A549 (cell line): Measurements from ENCODE around the gene DTD1. TPM values are rescaled to one million over a fixed set of nuclear protein-coding genes. Genes with fewer than 3 reads are reported as not detected.

Experiments used
- ATAC-seq, 2 experiments: fragments of 200-7000 bp in 1 of 2; fragments of >200 bp in 1 of 2; cut with Nextera tagmentation in 1 of 2; cut with Tn5 transposase in 1 of 2; 3 replicates each; pipeline versions ENCODE4 v1.8.0 to v1.9.1; 2018 to 2020; ENCODE audit warnings: mild to moderate bottlenecking in 1 of 2, moderate library complexity in 1 of 2
- CTCF ChIA-PET: fragments of 300-600 bp; sonication (Branson Sonifier 250); formaldehyde crosslinking; extraction: SDS; loops from one replicate; lab custom pipeline; 2021; ENCODE audit warnings: antibody characterized with exemption, inconsistent platforms; lab: Yijun Ruan, JAX
- POLR2A ChIA-PET: fragments of 350-600 bp; formaldehyde crosslinking; extraction: SDS; loops from one replicate; lab custom pipeline; 2021; ENCODE audit warnings: antibody characterized with exemption, inconsistent platforms; lab: Yijun Ruan, JAX
- DNase-seq, 2 experiments: peaks; one replicate each; pipeline versions ENCODE4 v3.0.0 to v3.0.0-alpha.2; 2011 to 2016; ENCODE audit warnings: low read depth in 1 of 2, low spot score in 1 of 2
- FAIRE-seq: peaks from 2 replicates; lab custom pipeline; 2011; peaks lifted over from hg19 to GRCh38; lab: Jason Lieb, UNC
- H3K27ac ChIP-seq, 2 experiments: fragments of >200 bp; sonication (Bioruptor Twin); formaldehyde crosslinking; 3 replicates each; pipeline ENCODE4 v1.5.1; 2016 to 2017
- H3K4me1 ChIP-seq: fragments of >200 bp; sonication (Bioruptor Twin); formaldehyde crosslinking; 3 replicates; pipeline ENCODE4 v1.6.1; 2016
- H3K4me2 ChIP-seq: fragments of >200 bp; sonication (Bioruptor Twin); formaldehyde crosslinking; 3 replicates; pipeline ENCODE4 v1.6.1; 2016
- H3K4me3 ChIP-seq: fragments of >200 bp; sonication (Bioruptor Twin); formaldehyde crosslinking; 3 replicates; pipeline ENCODE4 v1.5.1; 2016
- H3K9me3 ChIP-seq: fragments of >200 bp; sonication (Bioruptor Twin); formaldehyde crosslinking; 3 replicates; pipeline ENCODE4 v1.6.1; 2016
- BHLHE40 ChIP-seq: IDR thresholded peaks from 2 replicates; pipeline ENCODE4 v1.6.1; 2012; ENCODE audit warnings: low read depth, low read length, inconsistent platforms
- CBX2 ChIP-seq: fragments of 200-600 bp; sonication (generic); IDR thresholded peaks from 2 replicates; pipeline ENCODE4 v1.6.1; 2016; ENCODE audit warnings: low read depth, mild to moderate bottlenecking, borderline replicate concordance
- CBX8 ChIP-seq: fragments of 200-600 bp; sonication (generic); IDR thresholded peaks from 2 replicates; pipeline ENCODE4 v1.6.1; 2016
- EHF ChIP-seq: fragments of 250-450 bp; sonication (Bioruptor Pico); IDR thresholded peaks from 2 replicates; pipeline ENCODE4 v1.5.0; 2020; ENCODE audit warnings: mild to moderate bottlenecking
- FOSB ChIP-seq: fragments of 250-450 bp; sonication (Bioruptor Pico); IDR thresholded peaks from 2 replicates; pipeline ENCODE4 v1.5.0; 2020; ENCODE audit warnings: mild to moderate bottlenecking, moderate library complexity
- GATA3 ChIP-seq: IDR thresholded peaks from 2 replicates; pipeline ENCODE4 v1.6.1; 2012; ENCODE audit warnings: borderline replicate concordance
- HOXB13 ChIP-seq: fragments of 250-450 bp; sonication (Bioruptor Pico); IDR thresholded peaks from 2 replicates; pipeline ENCODE4 v1.5.0; 2020; ENCODE audit warnings: low read depth, mild to moderate bottlenecking, moderate library complexity
- JUN ChIP-seq, 2 experiments: fragments of >200 bp; sonication (Bioruptor Twin); formaldehyde crosslinking; IDR thresholded peaks; 2 replicates in 1 of 2; 3 replicates in 1 of 2; pipeline ENCODE4 v1.6.1; 2016 to 2017
- JUNB ChIP-seq: fragments of >200 bp; sonication (Bioruptor Twin); formaldehyde crosslinking; IDR thresholded peaks from 2 replicates; pipeline ENCODE4 v1.6.1; 2016
- KDM1A ChIP-seq: fragments of 200-600 bp; sonication (generic); IDR thresholded peaks from 2 replicates; pipeline ENCODE4 v1.6.1; 2016; ENCODE audit warnings: low read depth, mild to moderate bottlenecking
- MYC ChIP-seq: IDR thresholded peaks from 2 replicates; pipeline ENCODE4 v1.6.1; 2012; ENCODE audit warnings: mild to moderate bottlenecking, inconsistent platforms, low read length, improper control_type of control experiment, borderline replicate concordance
- PHF8 ChIP-seq: fragments of 200-600 bp; sonication (generic); IDR thresholded peaks from 2 replicates; pipeline ENCODE4 v1.6.1; 2016; ENCODE audit warnings: low read depth, mild to moderate bottlenecking, antibody characterized with exemption, moderate library complexity, borderline replicate concordance
- POLR2A ChIP-seq: IDR thresholded peaks from 2 replicates; pipeline ENCODE4 v1.6.1; 2012; ENCODE audit warnings: mild to moderate bottlenecking, low read length
- POLR2AphosphoS2 ChIP-seq: conservative IDR thresholded peaks from 2 replicates; pipeline ENCODE4 v1.6.1; 2012; ENCODE audit warnings: low read length, improper control_type of control experiment, inconsistent platforms
- RARB ChIP-seq: fragments of 250-450 bp; sonication (Bioruptor Pico); IDR thresholded peaks from 2 replicates; pipeline ENCODE4 v1.8.0; 2021; ENCODE audit warnings: mild to moderate bottlenecking, moderate library complexity
- RFX5 ChIP-seq: fragments of 450-650 bp; IDR thresholded peaks from 2 replicates; pipeline ENCODE4 v1.7.1; 2014; ENCODE audit warnings: antibody characterized with exemption, mild to moderate bottlenecking, moderate library complexity
- ZFP36 ChIP-seq: fragments of 450-650 bp; IDR thresholded peaks from 2 replicates; pipeline ENCODE4 v1.6.1; 2014; ENCODE audit warnings: borderline replicate concordance; ENCODE audit not compliant: partially characterized antibody
- ZSCAN20 ChIP-seq: fragments of 250-450 bp; sonication (Bioruptor Pico); IDR thresholded peaks from 2 replicates; pipeline ENCODE4 v1.8.0; 2022; ENCODE audit warnings: mild to moderate bottlenecking, moderate library complexity
- WGBS: methylation state at CpG from one replicate; pipeline ENCODE4 v1.1.6; 2017; ENCODE audit errors: missing lambda C conversion rate; 5-methylcytosine and 5-hydroxymethylcytosine counted together
- polyA plus RNA-seq, 4 experiments: library from polyadenylated mRNA; depleted of rRNA in 3 of 4; stranded (reverse); fragments of >200 nt; fragmentation: RNase III in 1 of 4; extraction: RNeasy Plus Mini Kit Qiagen cat#74134 plus additional on column Dnase treatment in 1 of 4; gene quantifications; 2 replicates in 3 of 4; 3 replicates in 1 of 4; pipeline ENCODE4 v1.2.3, GENCODE V29; 2011 to 2017
- TF ChIP-seq, protein P1 (sequence below): IDR thresholded peaks from 2 replicates; pipeline ENCODE4 v1.6.1; 2012
- TF ChIP-seq, protein P2 (sequence below): fragments of 150-350 bp; IDR thresholded peaks from 2 replicates; pipeline ENCODE4 v1.6.1; 2014; ENCODE audit warnings: low read depth, mild to moderate bottlenecking, low read length
- TF ChIP-seq, protein P3 (sequence below): fragments of 200-600 bp; sonication (generic); IDR thresholded peaks from 2 replicates; pipeline ENCODE4 v1.6.1; 2016; ENCODE audit warnings: antibody characterized with exemption, mild to moderate bottlenecking, moderate library complexity
- TF ChIP-seq, protein P4 (sequence below): IDR thresholded peaks from 2 replicates; pipeline ENCODE4 v1.6.1; 2012
- TF ChIP-seq, protein P5 (sequence below): fragments of 450-650 bp; IDR thresholded peaks from 2 replicates; pipeline ENCODE4 v1.6.1; 2014; ENCODE audit warnings: antibody characterized with exemption
- TF ChIP-seq, protein P6 (sequence below): fragments of 250-450 bp; sonication (Bioruptor Pico); IDR thresholded peaks from 2 replicates; pipeline ENCODE4 v1.5.0; 2020; ENCODE audit warnings: low read depth, mild to moderate bottlenecking, moderate library complexity
- TF ChIP-seq, protein P7 (sequence below): fragments of >200 bp; sonication (Bioruptor Twin); formaldehyde crosslinking; IDR thresholded peaks from 3 replicates; pipeline ENCODE4 v1.6.1; 2016

Gene DTD1
- polyA plus RNA-seq, 2 of the 4 experiments (the other 2 are of a cell fraction) = 72.8 to 99.3 TPM

DNA sequence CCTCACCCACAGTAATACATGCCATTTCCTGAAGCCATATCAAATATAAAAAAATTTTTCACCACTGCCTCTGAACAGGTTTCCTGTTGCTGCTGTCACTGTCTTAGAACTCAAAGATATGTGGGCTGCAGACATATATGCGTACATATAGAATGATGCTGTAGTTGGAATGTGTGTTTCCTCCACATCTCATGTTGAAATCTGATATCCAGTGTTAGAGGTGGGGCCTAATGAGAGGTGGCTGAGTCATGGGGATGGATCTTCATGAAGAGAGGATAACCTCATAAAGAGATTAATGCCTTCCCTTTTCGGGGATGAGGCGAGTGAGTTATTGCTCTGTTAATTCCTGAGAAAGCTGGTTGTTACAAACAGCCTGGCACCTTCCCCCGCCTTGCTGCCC, 218.0 kb downstream of the DTD1 start:
- Histone ChIP-seq H3K4me3 (no peak overlapping the region), H3K4me1 (no peaks in the 10 kb centered on the region), H3K4me2 (no peak overlapping the region), H3K9me3 (no peaks in the 10 kb centered on the region), H3K27ac (no peak overlapping the region)
- FAIRE-seq (no peak), DNase-seq (no peak), ATAC-seq (no peak)
- ChIA-PET POLR2A (no interaction called here), CTCF (no interaction called here)
- 42% methylated on average over 4 of the region's 4 CpGs for WGBS
- no peak for TF ChIP-seq FOSB (CRISPR knock-in tag)
- TF ChIP-seq, protein P1, sequence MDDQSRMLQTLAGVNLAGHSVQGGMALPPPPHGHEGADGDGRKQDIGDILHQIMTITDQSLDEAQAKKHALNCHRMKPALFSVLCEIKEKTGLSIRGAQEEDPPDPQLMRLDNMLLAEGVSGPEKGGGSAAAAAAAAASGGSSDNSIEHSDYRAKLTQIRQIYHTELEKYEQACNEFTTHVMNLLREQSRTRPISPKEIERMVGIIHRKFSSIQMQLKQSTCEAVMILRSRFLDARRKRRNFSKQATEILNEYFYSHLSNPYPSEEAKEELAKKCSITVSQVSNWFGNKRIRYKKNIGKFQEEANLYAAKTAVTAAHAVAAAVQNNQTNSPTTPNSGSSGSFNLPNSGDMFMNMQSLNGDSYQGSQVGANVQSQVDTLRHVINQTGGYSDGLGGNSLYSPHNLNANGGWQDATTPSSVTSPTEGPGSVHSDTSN = no peak
- TF ChIP-seq, protein P2, sequence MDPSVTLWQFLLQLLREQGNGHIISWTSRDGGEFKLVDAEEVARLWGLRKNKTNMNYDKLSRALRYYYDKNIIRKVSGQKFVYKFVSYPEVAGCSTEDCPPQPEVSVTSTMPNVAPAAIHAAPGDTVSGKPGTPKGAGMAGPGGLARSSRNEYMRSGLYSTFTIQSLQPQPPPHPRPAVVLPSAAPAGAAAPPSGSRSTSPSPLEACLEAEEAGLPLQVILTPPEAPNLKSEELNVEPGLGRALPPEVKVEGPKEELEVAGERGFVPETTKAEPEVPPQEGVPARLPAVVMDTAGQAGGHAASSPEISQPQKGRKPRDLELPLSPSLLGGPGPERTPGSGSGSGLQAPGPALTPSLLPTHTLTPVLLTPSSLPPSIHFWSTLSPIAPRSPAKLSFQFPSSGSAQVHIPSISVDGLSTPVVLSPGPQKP = no peak
- no peak for TF ChIP-seq ZSCAN20 (CRISPR knock-in tag)
- TF ChIP-seq JUN (IDR thresholded peaks at IDR 0.05) = no peak
- no peak for TF ChIP-seq MYC

DNA sequence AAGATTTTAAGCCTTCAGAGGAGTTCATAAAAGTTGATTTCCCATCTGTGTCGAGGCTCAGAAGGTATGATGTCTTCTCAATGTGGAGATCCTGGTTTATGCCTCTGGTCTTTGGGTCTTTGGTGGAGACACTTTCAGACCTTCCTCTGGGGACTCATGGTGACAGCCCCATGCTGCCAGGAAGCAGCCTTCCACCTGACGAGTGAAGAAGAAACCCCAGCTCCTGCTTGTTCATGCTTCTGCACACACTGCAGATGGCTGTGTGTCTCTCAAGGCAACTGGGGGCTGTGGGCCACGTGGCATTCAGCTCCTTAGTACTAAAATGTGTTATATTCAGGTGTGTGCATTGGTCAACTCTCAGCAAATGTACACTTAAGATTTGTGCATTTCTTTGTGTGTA, 220.9 kb downstream of the DTD1 start:
- WGBS = 5% methylated on average over 3 of the region's 3 CpGs
- ChIA-PET POLR2A (no interaction called here), CTCF (no interaction called here)
- no peak for ATAC-seq
- no peak for FAIRE-seq
- TF ChIP-seq KDM1A (no peak), HOXB13 (no peak), BHLHE40 (no peak), EHF (CRISPR knock-in tag) (no peak), JUNB (no peak), RARB (CRISPR knock-in tag) (no peak), PHF8 (no peak), FOSB (CRISPR knock-in tag) (no peak), CBX2 (no peak), RFX5 (no peak), CBX8 (no peak), ZFP36 (no peak), POLR2AphosphoS2 (no peak), GATA3 (no peak), POLR2A (no peak)
- TF ChIP-seq, protein P3, sequence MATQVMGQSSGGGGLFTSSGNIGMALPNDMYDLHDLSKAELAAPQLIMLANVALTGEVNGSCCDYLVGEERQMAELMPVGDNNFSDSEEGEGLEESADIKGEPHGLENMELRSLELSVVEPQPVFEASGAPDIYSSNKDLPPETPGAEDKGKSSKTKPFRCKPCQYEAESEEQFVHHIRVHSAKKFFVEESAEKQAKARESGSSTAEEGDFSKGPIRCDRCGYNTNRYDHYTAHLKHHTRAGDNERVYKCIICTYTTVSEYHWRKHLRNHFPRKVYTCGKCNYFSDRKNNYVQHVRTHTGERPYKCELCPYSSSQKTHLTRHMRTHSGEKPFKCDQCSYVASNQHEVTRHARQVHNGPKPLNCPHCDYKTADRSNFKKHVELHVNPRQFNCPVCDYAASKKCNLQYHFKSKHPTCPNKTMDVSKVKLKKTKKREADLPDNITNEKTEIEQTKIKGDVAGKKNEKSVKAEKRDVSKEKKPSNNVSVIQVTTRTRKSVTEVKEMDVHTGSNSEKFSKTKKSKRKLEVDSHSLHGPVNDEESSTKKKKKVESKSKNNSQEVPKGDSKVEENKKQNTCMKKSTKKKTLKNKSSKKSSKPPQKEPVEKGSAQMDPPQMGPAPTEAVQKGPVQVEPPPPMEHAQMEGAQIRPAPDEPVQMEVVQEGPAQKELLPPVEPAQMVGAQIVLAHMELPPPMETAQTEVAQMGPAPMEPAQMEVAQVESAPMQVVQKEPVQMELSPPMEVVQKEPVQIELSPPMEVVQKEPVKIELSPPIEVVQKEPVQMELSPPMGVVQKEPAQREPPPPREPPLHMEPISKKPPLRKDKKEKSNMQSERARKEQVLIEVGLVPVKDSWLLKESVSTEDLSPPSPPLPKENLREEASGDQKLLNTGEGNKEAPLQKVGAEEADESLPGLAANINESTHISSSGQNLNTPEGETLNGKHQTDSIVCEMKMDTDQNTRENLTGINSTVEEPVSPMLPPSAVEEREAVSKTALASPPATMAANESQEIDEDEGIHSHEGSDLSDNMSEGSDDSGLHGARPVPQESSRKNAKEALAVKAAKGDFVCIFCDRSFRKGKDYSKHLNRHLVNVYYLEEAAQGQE = no peak
- TF ChIP-seq, protein P4, sequence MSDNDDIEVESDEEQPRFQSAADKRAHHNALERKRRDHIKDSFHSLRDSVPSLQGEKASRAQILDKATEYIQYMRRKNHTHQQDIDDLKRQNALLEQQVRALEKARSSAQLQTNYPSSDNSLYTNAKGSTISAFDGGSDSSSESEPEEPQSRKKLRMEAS = no peak
- TF ChIP-seq, protein P5, sequence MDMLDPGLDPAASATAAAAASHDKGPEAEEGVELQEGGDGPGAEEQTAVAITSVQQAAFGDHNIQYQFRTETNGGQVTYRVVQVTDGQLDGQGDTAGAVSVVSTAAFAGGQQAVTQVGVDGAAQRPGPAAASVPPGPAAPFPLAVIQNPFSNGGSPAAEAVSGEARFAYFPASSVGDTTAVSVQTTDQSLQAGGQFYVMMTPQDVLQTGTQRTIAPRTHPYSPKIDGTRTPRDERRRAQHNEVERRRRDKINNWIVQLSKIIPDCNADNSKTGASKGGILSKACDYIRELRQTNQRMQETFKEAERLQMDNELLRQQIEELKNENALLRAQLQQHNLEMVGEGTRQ = no peak
- TF ChIP-seq, protein P6, sequence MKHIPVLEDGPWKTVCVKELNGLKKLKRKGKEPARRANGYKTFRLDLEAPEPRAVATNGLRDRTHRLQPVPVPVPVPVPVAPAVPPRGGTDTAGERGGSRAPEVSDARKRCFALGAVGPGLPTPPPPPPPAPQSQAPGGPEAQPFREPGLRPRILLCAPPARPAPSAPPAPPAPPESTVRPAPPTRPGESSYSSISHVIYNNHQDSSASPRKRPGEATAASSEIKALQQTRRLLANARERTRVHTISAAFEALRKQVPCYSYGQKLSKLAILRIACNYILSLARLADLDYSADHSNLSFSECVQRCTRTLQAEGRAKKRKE (CRISPR knock-in tag) = no peak
- TF ChIP-seq, protein P7, sequence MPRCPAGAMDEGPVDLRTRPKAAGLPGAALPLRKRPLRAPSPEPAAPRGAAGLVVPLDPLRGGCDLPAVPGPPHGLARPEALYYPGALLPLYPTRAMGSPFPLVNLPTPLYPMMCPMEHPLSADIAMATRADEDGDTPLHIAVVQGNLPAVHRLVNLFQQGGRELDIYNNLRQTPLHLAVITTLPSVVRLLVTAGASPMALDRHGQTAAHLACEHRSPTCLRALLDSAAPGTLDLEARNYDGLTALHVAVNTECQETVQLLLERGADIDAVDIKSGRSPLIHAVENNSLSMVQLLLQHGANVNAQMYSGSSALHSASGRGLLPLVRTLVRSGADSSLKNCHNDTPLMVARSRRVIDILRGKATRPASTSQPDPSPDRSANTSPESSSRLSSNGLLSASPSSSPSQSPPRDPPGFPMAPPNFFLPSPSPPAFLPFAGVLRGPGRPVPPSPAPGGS = no peak
- no peak overlapping the region for H3K27ac ChIP-seq
- no peak overlapping the region for H3K4me3 ChIP-seq
- H3K4me1 ChIP-seq = no peaks in the 10 kb centered on the region
- no peaks in the 10 kb centered on the region for H3K9me3 ChIP-seq
- H3K4me2 ChIP-seq = no peak overlapping the region
- no peak for DNase-seq
